HG03520 (cell line): Measurements from ENCODE around the gene ARR3.
"Not testable (repeated sequence)": the region's sequence is repeated elsewhere in the genome, so short reads cannot be mapped to it uniquely, and the experiment has no call there.

Experiments used
- ATAC-seq: cut with Tn5 transposase; IDR thresholded peaks from one replicate; pipeline ENCODE4 v1.9.1; 2021; ENCODE audit warnings: mild to moderate bottlenecking, moderate library complexity; ENCODE audit not compliant: unreplicated experiment

Gene ARR3

GRCh38 chrX:70279081-70279480 is 10.9 kb downstream of the ARR3 start:
- ATAC-seq: no peak

DNA sequence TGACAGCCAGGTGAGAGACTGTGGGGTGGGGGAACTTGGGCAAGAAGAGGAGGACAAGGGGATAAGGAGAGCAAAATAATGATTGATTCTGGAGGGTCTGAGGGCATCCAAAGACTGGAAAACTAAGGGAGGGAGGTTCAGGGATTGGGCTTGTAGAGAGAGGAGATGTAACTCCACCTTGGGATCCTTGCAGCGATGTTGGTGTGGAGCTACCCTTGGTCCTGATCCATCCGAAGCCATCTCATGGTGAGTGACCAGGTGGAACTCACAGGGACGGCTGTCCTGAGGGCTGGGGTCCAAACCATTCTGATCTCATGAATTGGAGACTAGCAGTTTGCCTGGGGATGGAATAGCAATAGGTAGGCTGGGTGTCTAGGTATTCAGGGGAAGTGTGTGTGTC is 12.4 kb downstream of the ARR3 start:
- no peak for ATAC-seq

DNA sequence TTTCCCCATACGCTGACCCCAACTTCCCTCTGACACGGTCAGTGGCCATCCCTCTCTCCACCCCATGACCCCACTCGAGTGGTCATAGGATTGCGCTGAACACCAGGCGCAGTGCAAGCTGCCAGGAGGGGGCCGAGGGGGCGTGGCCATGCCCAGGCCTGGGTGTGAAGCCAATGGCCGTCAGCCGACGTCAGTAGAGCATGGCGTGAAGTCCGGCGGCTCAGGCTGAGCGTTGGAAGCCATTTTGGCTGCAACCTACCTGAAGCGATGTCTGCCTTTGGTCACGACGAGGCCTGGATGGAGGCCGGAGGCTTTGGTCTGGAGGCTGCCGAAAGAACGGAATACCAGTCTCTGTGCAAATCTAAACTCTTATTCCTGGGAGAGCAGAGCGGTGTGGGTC is 13.8 kb downstream of the ARR3 start, which contains the start of gene RAB41:
Gene RAB41, plus strand, starts transcription at position 222 of the 400 bp plus-strand sequence. Its CDS starts 46 bp downstream, at position 268.
- ATAC-seq: no peak

DNA sequence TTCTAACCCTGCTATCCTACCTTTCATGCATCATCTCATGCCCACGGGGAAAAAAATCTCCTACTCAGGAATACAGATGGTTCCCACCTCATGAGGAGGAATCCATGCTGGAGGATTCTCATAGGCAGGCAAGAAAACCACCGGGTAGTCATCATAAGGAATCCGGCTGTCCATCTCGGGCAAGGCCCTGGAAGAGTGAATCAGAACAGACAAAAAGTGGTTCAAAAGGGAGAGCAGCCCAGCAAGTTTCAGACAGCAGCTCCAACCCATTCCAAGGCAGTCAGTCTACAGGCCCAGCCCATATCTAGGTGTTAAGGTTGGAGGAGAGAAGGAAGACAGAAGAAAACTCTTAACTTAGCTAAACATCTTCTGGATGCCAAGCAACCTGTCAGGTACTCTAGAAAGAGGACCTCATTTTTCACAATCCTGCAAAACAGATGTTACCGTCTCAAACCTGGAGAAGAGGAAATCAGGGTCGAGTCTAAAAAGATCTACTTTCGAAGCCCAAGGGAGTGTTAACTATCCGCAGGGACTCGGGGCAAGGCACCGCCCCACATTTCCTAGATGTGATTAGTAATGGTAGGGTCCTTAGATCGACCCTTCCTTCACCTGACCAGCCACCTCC is 21.1 kb downstream of the ARR3 start:
- no peak for ATAC-seq

- peak; percentile 98 for ATAC-seq
Measured at GRCh38 chrX:70289793-70290770, 21.9 kb downstream of the ARR3 start, which contains the start of the genes KIF4A and PDZD11. TSS of gene KIF4A (plus strand) at chrX:70290104. CDS start at chrX:70290459, 355 bp downstream. TSS of gene PDZD11 (minus strand) at chrX:70289927. CDS start at chrX:70289341, 586 bp downstream.

DNA sequence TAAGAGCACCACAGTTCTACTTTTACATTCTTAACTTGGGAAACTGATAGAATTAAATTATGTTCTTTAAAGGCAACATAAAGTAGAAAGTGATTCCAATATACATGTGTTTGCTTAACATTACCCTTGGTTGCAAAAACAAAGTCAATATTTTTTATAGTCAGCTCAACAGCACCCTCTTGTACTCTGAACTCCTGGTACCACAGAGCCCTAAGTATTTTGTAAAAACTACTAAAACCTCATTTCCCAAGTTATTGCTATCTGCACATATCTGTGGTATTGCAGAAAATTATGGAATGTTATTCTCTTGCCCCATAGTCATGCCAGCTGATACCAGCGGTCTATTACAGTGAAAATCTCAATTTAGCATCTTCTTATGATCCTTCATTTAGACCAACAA is 24.7 kb downstream of the ARR3 start:
- ATAC-seq: no peak

DNA sequence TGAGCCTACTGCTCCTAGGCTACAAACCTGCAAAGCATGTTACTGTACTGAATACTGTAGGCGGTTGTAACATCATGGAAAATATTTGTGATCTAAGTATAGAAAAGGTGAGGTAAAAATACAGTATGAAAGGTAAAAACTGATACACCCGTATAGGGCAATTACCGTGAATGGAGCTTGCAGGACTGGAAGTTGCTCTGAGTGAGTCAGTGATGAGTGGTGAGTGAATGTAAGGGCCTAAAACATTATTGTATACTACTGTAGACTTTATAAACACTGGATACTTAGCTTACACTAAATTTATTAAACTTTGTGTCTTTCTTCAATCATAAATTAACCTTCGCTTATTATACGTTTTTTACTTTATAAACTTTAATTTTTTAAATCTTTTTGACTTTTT is 25.5 kb downstream of the ARR3 start:
- no peak for ATAC-seq

GRCh38 chrX:70301716-70302115 is 33.6 kb downstream of the ARR3 start:
- ATAC-seq: no peak

DNA sequence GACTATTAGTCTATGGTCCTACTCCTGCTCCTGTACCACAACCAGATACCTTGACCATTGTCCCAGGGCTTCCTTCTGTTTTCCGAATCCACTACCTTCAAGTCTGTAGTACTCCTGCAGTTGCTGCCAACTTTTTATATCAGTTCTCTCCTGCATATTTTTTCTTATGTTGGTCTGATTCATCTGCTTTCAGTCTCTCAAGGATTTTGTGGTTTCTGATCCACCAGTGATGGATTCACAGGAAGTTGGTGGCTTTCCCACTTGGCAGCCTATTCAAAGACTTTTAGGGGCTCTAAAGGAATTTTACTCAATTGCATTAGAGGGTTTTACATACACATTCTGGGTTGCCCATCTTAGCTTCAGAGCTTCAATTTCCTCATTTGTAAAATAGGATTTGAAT is 45.4 kb downstream of the ARR3 start:
- no peak for ATAC-seq

GRCh38 chrX:70322784-70323183 is 54.6 kb downstream of the ARR3 start:
- no peak for ATAC-seq

GRCh38 chrX:70323628-70324027 is 55.5 kb downstream of the ARR3 start:
- not testable (repeated sequence) for ATAC-seq

DNA sequence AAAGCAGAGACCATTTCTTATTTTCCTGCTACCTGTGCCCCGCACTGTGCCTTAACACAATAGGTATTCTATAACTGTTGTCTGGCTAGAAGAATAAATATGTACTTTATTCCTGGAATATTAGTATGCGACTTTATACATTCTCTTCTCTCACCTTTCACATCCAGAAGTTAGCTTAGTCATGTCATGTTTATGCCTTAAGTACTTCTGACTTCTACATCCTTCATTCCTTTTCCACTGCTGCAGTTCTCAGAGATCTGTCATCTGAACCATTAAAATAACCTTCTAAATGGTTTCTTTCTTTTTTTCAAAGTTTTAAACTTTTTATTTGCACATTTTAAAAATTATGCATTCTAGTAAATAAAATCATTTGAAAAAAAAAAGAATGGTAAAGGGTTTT is 56.2 kb downstream of the ARR3 start:
- ATAC-seq: no peak

DNA sequence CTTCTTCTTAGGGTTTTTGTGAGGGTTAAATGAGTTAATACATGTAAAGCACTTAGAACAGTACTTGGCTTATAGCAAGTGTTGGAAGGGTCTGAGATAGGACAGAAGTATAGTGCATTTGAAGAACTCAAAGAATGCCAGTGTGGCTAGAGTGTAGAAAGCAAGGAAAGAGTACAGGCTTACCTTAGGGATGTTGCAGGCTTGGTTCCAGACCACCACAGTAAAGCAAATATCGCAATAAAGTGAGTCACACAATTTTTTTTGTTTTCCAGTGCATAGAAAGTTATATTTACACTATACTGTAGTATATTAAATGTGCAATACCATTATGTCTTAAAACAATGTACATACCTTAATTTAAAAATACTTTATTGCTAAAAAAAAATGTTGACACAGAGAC is 63.0 kb downstream of the ARR3 start:
- no peak for ATAC-seq
